ENCODE measurements around the gene RARA.

Gene RARA

GRCh38 chr17:40345994-40346764, 37.2 kb downstream of the RARA start:
- no peak for DNase-seq (ENCODE audit: low spot score)

DNA sequence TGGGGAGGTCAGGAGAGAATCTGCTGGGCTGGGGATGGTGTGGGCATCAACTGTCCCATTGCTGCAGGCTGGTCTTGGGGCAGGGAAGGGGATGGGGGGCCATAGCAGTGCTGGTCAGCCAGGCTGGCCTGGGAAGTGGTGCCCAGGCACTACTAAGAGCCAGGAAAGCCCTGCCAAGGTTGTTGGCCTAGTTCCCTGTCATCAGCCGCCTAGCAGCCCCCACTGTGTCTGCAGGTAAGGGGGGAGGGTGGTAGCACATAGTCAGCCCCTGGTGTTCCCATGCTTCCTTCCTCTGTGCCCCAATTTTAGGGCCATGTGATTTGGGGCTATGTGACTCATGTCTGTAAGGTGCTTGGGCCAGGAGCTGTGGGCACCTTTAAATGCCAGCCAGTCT, 37.8 kb downstream of the RARA start:
- DNase-seq (ENCODE audit: low spot score) = no peak

GRCh38 chr17:40347319-40348135, 38.5 kb downstream of the RARA start:
- no peak for DNase-seq (ENCODE audit: low spot score)

- no peak for DNase-seq (ENCODE audit: low spot score)
These were observed 39.1 kb downstream of the RARA start for GRCh38 chr17:40348136-40348504.

DNA sequence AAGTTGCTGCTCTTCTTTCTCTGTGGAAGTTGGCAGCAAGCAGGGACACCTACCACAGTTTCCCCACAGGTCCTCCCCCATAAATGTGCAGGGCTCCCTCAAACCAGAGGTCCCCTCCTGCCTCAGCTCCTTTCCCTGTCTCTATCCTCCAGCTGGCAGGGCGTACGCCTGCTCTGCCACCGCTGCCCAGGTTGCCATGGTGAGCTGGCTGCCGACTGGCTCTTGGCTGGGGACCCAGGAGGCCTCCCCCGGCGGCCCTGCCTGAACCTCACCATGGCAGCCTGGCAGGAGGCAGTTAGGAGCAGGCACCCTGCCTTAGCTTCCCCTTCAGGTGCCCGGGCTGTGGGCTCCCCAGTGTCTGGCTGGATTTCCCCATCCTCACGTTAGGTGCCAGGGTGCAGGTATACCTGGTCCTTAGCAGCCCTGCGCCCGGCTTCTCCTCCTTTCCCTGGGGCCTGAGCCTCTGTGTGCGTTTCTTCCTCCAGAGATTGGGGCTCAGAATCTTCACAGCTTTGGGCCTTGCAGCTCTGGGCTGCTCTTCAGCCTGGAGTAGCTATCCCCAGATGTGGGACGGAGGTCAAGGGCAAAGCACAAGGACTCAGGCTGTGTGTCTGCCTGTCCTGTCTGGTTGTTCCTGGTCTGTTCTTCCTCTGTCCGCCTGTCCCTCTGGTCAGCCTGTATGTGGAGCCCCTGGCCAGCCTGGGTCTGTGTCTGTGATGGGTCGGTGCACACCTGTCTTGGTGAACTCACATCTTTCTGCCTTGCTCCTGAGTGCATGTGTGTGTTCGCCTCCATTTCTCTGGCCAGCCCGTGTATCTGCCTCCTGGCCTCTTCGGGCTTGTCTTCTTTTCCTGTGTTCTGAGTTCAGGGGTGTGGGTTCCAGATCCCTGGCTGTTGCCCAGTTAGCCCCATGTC, 39.8 kb downstream of the RARA start:
- no peak for DNase-seq (ENCODE audit: low spot score)

GRCh38 chr17:40349477-40349894, 40.5 kb downstream of the RARA start:
- DNase-seq (ENCODE audit: low spot score) = no peak

DNA sequence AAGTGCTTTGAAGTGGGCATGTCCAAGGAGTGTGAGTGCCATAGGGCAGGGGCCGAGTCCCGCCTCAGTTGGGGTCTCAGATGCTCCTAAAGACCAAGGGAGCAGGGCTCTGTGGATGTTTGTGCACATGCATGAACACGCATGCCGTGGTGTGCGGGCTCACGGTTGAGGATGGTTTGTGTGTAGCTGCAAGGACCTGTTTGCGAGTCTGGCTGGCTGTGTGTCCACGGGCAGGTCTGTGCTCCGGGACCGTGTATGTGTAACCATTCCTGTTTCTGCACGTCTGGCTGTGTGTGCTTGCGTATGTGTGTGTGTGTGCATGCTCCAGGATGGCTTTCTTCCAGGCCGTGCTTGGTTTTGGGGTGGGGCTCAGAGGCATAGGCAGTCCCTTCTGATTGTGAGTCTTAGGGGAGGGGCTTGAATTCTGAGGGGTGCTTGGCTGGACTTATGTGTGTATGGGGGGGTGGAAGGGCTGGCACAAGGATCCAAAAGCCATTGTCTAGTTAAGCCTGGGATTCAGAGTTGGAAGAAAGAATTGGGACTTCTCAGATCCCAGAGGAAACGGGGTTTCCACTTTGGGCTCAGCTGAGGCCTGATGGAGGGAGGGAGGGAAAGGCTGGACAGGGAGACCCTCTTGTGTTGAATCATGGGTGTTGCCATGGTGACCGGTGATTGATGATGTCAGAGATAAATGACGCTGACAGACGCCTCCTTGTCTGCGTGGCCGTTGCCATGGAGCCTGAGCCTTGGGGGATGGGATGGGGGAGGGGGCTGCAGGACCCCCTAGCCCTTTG, 41.1 kb downstream of the RARA start:
- no peak for DNase-seq (ENCODE audit: low spot score)

DNA sequence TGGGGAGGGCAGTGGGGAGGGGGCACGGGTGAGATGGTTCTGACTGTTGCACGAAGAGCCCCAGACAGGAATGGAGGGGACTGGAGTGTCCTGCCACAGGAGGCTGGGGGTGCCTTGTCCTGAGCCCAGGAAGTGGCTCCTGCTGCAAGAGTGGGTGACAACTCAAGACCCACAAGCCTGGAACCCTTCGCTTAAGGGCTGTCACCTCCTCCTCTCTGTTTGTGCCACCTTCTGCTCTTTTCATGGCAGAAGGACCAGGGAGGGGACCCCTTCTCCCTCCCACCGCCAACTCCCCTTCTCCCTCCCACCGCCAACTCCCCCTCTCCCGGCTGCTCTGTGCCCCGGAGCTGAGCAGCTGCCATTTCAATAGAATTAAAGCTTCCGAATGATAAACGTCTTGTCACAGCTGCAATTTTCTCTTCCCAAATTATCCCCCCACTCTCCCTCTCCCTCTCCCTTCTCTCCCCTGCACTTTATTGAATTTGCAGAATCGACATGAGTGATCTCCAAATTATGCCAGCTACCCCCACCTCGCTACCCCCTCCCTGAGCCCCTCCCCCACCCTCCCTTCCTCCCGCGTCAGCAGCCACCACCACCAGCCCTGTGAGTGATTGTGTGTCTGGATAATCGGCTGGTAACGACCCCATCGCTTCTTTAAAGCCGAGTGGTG, 41.8 kb downstream of the RARA start:
- no peak for DNase-seq (ENCODE audit: low spot score)

DNA sequence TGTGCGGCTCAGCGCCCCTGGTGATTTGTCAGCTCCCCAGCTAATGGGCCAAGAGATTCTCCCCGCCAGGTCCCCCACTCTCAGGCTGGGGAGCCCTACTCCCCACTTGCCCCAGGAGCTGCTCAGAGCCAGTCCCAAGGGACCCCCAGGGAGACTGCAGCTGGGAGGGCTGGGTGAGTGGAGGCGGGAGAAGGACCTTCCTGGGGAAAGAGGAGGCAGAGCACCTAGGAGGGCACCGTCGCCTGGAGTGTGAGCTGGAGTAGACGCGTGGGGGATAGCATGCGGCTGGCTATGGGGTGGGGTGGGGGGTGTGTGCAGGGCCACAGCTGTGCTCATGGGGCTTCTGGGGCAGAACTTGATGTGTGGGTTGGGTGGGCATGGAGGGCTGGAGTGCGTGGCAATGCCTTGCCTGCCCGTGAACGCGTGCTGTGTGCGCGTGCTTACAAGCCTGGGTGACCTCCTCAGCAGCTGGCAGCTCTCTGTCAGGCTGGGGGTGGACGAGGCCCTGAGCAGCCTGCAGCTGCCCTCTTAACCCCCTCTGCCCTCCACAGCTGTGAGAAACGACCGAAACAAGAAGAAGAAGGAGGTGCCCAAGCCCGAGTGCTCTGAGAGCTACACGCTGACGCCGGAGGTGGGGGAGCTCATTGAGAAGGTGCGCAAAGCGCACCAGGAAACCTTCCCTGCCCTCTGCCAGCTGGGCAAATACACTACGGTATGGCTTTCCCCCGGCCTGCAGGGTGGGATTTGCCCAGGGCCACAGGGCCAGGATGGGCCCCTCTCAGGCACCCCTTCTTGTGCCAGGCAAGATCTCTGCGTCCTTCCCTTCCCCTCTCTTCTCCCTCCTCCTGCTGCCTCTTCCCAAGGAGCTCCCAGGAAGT, 42.6 kb downstream of the RARA start:
- no peak for DNase-seq (ENCODE audit: low spot score)

DNA sequence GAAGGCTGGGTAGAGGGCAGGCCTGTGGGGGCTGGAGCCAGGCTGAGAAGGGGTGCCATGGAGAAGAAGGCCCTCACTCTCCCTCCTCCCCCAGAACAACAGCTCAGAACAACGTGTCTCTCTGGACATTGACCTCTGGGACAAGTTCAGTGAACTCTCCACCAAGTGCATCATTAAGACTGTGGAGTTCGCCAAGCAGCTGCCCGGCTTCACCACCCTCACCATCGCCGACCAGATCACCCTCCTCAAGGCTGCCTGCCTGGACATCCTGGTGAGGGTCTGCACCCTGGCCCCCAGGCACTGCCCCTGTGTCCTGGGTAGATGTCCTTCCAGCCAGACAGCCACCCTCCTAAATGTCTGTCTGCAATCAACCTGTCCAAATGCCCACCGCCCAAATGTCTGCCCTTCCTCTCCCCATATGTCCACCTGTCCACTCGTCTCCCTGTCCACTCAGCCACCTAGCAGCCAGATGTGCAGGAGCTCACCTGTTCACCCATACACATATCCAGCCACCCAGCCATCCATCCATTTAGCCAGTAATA, 43.3 kb downstream of the RARA start:
- DNase-seq (ENCODE audit: low spot score) = no peak

- DNase-seq (ENCODE audit: low spot score) = no peak
These were observed 43.9 kb downstream of the RARA start for GRCh38 chr17:40352779-40353394.

GRCh38 chr17:40354221-40355122, 45.5 kb downstream of the RARA start:
- no peak for DNase-seq (ENCODE audit: low spot score)

DNA sequence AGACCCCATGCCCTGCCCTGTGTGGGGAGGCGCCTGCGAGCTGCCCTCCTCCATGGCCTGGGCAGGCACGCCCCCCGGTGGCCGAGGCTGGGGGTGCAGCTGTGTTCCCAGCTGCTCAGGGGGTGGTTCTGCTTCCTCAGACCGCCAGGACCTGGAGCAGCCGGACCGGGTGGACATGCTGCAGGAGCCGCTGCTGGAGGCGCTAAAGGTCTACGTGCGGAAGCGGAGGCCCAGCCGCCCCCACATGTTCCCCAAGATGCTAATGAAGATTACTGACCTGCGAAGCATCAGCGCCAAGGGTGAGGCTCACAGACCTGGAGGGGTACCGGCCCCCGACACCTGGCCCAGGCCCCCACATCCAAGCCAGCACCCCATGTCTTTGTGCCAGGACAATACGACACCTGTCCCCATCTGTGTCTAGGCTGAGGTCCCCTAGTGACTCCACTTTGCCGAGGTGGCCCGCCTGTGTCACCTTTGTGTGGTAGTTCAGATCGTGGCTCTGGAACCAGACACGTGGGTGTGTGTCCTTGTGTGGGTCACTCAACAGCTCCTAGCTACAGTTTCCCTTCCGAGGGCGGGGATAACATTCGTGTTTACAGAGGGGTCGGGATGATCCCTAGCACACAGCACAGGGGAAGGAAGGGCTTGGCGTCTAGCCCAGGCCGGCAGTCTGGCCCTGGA, 46.3 kb downstream of the RARA start:
- DNase-seq (ENCODE audit: low spot score) = peak; percentile 67

DNA sequence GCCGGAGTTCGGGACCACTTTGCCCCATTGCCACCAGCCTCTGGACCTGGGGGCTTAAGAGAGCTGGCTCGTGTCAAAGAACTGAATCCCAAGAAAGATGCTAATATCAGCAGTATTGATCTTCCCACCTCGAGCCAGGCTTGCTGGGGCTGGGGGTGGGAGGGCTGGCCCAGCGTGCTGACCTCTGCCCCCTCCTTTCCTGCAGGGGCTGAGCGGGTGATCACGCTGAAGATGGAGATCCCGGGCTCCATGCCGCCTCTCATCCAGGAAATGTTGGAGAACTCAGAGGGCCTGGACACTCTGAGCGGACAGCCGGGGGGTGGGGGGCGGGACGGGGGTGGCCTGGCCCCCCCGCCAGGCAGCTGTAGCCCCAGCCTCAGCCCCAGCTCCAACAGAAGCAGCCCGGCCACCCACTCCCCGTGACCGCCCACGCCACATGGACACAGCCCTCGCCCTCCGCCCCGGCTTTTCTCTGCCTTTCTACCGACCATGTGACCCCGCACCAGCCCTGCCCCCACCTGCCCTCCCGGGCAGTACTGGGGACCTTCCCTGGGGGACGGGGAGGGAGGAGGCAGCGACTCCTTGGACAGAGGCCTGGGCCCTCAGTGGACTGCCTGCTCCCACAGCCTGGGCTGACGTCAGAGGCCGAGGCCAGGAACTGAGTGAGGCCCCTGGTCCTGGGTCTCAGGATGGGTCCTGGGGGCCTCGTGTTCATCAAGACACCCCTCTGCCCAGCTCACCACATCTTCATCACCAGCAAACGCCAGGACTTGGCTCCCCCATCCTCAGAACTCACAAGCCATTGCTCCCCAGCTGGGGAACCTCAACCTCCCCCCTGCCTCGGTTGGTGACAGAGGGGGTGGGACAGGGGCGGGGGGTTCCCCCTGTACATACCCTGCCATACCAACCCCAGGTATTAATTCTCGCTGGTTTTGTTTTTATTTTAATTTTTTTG, 47.1 kb downstream of the RARA start:
- no peak for DNase-seq (ENCODE audit: low spot score)

GRCh38 chr17:40356990-40357881, 48.3 kb downstream of the RARA start:
- no peak for DNase-seq (ENCODE audit: low spot score)
